HG02759 (cell line): Measurements from ENCODE around the gene MCOLN1.
"Not testable (repeated sequence)": the region's sequence is repeated elsewhere in the genome, so short reads cannot be mapped to it uniquely, and the experiment has no call there.

Source experiments
- ATAC-seq: cut with Tn5 transposase; IDR thresholded peaks from one replicate; pipeline ENCODE4 v1.9.1; 2021; ENCODE audit warnings: mild to moderate bottlenecking, moderate library complexity; ENCODE audit not compliant: unreplicated experiment

MCOLN1 gene

DNA sequence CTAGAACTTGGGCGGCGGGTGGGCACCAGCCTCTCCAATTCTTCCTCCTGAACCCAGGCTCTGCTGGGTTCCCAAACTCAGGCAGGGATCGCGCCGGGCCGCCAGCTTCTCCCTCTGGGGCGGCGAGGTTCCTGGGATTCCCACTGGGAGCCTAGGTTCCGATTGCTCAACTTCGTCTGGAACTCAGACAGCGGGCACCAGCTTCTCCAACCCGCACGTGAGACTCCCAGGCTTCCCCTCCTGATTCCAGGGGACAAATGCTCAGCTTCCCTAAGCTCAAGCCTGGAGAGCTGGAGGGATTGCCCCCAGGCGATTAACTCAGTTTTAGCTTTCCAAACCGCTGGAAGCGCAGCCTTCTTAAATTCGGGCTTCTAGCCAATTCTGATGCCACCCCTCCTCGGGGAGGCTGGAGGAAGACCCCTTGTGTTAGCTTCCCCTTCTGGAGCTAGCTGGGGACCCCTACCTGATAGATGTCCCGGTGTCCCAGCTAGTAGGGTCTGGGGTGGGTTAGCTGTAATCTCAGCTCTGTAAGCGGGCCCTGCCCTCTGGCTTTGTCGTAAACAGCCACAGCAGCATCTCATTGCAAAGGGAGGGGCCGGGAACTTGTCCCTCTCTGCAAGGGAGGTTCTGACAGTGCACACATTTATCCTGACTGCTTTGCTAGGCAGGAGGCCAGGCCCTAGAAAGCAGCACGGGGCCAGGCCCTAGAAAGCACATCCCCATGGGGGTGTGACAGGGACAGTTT is 671 bp downstream of the MCOLN1 start:
- peak; percentile 4 for ATAC-seq

DNA sequence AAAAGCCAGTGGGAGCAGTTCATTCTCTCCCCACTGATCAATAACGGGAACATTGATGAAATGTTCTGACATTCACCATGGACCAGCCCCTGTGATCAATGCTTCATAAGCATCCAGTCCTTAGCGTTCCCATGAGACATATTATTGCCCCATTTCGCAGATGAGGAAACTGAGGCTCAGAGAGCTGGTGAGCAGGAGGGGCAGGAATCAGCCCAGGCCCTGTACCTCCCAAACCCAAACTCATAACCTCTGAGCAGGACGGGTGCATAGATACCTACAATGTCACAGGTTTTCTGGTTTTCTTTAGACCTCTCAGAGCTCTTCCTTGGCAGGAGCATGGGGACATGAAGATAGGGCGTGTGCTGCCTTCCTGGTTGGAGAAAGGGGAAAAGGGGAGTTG is 2.1 kb downstream of the MCOLN1 start:
- ATAC-seq: no peak

DNA sequence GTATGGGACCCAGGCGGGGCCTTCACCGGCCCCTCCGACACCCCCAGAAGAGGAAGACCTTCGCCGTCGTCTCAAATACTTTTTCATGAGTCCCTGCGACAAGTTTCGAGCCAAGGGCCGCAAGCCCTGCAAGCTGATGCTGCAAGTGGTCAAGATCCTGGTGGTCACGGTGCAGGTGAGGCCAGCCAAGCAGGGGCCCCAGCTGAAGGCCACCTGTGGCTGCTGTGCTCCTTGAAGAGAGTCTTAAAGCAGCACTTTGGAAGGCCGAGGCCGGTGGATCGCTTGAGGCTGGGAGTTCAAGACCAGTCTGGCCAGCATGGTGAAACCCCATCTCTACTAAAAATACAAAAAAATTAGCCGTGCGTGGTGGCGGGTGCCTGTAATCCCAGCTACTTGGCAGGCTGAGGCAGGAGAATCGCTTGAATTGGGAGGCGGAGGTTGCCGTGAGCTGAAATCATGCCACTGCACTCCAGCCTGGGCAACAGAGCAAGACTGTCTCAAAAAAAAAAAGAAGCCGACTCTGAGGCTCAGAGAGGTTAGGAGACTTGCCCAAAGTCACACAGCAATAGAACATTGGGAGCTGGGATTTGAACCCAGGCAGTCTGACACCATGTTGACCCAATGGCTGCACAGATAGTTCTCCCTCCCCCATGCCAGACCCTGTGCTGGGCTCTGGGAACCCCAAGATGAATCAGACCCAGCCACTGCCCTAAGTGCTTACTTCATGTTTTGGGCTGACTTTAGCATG is 2.7 kb downstream of the MCOLN1 start:
- no peak for ATAC-seq

DNA sequence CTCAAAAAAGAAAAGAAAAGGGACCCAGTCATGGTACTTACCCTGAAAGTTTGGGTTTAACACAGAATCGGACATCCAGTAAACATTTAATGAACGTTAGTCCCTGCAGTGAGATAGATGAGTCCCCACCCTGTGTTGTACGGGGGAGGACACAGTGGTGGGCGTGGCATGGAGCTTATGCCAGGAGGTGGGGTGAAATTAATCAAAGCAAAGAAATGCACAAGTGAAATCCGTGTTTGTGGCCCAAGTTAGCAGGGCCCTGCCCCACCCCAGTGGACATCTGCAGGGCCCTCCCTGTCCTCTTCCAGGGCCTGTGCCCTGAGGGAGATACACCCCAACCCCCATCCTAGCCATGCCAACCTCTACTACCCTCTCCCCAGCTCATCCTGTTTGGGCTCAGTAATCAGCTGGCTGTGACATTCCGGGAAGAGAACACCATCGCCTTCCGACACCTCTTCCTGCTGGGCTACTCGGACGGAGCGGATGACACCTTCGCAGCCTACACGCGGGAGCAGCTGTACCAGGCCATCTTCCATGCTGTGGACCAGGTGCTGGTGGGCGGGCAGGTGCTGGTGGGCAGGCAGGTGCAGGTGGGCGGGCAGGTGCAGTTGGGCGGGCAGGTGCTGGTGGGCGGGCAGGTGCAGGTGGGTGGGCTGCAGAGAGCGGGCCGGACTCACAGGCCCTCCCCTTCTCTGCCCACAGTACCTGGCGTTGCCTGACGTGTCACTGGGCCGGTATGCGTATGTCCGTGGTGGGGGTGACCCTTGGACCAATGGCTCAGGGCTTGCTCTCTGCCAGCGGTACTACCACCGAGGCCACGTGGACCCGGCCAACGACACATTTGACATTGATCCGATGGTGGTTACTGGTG is 3.9 kb downstream of the MCOLN1 start:
- no peak for ATAC-seq

DNA sequence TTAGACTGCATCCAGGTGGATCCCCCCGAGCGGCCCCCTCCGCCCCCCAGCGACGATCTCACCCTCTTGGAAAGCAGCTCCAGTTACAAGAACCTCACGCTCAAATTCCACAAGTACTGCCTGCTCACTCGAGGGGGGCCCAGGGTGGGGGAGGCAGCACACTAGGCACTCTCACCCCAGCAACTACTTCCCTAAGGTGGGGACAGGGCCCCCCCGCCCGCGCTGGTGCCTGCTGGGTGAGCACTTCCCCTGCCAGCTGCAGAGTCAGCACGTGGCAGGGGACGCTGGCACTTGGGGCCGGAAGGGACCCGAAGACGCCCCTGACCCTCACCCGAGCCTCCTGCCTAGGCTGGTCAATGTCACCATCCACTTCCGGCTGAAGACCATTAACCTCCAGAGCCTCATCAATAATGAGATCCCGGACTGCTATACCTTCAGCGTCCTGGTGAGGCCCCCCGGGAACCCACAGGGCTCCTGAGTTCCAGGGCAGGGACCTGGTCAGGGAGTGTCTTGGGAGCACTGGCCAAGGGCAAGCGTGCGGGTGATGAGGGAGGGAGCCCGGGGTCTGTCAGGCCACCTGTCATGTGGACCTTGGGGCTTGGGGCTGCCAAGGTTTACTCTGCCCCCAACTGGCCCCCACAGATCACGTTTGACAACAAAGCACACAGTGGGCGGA is 5.2 kb downstream of the MCOLN1 start:
- no peak for ATAC-seq

DNA sequence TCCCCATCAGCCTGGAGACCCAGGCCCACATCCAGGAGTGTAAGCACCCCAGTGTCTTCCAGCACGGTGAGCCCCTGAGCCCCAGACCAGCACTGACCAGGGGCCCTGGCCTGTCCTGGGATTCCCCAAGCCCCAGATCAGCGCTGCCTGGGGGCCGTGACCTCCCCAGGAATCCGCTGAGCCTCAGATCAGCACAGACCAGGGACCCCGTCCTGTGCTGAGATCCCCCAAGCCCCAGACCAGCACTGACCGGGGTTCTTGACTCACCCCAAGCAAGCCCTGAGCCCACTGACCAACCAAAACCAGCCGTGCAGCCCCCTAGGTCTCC is 5.7 kb downstream of the MCOLN1 start:
- no peak for ATAC-seq

DNA sequence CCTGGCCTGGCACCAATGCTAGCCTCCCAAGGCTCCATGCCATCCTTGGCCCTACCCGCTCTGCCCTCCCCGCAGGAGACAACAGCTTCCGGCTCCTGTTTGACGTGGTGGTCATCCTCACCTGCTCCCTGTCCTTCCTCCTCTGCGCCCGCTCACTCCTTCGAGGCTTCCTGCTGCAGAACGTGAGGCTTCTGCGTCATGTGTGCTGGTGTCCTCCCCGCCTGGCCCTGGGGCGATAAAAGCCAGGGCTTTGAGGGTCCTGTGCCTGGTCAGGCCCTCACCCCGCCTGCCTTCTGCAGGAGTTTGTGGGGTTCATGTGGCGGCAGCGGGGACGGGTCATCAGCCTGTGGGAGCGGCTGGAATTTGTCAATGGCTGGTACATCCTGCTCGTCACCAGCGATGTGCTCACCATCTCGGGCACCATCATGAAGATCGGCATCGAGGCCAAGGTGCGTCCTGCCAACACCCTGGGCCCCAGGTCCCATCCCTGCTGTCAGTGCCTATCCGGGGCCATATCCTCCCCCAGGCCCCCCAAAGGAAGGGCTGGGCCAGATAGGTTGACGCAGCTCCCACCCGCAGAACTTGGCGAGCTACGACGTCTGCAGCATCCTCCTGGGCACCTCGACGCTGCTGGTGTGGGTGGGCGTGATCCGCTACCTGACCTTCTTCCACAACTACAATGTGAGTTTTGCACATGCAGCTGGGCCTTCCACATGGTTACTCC is 6.3 kb downstream of the MCOLN1 start:
- no peak for ATAC-seq

DNA sequence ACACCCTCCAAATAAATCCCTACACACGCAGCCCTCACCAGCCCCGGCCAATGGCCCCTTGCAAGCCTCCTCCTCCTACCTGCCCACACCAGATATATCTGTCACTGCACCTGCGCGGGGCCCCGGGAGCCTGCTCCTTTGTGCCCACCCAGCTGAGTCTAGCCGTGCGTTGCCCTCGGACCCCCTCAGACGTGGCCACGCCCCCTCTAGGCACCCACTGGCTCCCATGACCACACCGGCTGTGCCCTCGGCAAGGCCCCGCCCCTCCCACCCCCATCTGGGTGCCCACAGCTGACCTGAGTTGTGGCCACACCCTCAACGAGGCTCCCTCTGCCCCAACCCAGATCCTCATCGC is 6.8 kb downstream of the MCOLN1 start:
- no peak for ATAC-seq

DNA sequence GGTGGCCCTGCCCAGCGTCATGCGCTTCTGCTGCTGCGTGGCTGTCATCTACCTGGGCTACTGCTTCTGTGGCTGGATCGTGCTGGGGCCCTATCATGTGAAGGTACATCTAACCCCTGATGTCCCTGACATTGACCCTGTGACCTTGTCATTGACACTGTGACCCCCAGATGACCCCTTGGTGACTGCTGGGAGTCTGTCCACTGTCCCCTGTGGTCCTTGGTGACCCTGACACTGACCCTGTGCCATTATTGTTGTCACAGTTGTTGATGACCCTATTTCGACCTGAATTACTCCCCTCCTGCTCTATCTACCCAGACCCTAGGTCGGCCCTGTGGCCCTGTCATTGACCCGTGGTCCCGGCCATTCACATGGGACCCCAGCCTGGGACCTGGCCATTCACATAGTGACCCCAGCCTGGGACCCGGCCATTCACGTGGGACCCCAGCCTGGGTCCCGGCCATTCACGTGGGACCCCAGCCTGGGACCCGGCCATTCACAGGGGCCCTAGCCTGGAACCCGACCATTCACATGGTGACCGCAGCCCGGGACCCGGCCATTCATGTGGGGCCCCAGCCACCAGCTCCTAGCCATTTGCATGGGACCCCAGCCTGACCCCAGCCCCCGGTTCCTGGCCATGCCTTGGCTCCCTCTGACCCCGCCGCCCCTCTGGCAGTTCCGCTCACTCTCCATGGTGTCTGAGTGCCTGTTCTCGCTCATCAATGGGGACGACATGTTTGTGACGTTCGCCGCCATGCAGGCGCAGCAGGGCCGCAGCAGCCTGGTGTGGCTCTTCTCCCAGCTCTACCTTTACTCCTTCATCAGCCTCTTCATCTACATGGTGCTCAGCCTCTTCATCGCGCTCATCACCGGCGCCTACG is 7.4 kb downstream of the MCOLN1 start:
- no peak for ATAC-seq

DNA sequence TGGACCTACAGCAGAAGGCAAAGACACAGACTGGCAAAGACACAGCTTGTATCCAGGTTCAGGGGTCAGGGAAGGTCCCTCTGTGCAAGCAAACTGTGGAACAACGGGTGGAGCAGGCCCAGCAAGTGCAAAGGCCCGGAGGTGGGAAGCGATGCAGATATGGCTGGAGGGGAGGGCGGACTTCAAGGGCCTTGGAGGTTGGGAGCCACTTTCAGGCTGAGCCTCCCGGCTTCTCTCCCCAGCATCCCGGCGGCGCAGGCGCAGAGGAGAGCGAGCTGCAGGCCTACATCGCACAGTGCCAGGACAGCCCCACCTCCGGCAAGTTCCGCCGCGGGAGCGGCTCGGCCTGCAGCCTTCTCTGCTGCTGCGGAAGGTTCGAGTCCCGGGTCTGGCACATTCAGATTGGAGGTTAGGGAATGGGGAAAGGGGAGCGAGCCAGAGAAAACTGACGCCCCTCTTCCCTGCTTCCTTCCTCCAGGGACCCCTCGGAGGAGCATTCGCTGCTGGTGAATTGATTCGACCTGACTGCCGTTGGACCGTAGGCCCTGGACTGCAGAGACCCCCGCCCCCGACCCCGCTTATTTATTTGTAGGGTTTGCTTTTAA is 11.0 kb downstream of the MCOLN1 start:
- no peak for ATAC-seq

DNA sequence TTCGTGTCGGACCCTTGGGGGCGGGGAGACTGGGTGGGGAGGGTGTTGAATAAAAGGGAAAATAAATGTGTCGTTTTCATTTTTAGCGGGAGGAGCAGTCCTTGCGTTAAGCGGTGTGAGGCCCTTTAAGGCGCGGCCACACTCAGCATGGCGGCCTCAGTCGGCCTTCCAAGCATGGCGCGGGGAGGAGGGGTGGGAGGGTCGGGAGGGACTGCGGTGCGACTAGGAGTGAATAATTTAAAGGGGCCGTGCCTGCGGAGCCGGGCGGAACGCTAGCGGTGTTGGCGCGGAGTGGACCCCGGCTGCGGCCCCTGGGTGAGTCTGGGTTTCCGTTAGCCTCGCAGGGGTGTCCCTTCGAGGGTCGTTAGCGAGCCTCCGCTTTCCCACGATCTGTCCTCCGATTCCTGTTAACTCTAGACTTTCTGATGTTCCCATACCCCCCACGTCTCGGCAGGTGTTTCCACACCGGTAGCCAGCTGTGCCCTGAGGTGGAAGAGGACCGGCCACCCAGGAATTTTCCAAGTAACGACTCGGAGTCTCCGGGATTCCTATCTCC is 11.6 kb downstream of the MCOLN1 start:
- peak; percentile 44 for ATAC-seq

DNA sequence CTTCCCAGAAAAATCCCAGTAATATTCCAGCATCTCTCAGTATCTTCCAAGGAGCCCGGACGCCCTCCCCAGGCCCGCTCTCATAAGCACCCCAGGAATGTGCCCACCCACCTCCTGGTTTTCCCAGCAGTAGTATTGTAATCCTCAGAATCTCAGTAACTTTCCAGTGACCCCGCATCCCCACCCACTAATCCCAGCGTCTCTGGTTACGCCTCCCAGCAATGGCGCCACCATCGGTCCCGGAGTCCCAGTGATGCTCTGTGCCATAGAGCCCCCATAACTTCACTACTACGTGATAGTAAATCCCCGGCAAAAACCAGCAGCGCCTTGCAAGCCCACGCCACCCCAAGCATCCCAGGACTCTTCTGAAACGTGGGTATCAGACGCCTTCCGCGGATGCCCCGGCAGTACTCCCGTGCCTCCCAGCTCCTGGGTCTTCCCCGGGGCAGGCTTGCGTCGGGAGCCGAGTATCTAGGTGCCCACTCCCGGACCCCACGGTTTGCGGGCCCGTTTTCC is 12.2 kb downstream of the MCOLN1 start:
- no peak for ATAC-seq

DNA sequence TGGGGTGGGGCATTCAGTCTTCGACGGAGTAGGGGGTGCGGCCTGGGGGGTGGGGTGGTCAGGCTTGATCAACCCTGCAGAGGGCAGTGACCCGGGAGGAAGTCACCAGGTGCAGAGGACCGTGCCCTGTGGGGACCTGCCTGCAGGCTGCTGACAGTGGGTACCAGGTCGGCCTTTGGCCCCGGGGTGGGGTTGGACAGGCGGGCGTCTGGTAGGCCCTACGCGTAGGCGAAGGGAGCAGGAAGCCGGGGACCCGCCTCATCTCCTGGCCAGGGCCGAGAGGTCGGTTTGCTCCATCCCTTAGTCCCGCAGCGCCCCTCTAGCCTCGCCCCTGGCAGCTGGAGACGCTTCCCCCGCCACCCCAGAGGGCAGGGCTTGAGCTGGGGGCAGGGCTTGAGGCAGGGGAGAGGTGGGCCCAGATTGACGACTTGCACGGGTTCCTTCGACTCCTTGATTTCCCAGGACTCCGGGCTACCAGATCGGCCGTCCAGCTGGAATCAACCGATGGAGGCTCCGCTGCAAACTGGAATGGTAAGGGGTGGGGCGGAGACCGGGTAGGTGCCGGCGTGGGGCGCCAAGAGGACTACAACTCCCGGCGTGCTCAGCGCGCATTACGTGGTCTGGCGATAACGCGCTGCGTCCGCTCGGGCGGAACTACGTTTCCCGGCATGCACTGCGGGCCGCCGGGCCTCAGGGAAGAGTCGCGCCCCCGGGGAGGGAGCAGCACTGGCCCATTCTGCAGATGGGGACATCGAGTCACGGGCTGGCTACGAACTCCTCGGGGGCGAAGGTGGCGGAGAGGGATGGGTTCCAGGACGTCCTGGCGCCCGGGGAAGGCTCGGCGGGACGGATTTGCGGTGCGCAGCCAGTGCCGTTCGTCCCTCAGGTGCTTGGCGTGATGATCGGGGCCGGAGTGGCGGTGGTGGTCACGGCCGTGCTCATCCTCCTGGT is 12.9 kb downstream of the MCOLN1 start, which contains the start of gene PNPLA6:
TSS of gene PNPLA6 (plus strand) at position 671 of the 951 bp plus-strand sequence. CDS start at position 743, 72 bp downstream.
- peak; percentile 79 for ATAC-seq

DNA sequence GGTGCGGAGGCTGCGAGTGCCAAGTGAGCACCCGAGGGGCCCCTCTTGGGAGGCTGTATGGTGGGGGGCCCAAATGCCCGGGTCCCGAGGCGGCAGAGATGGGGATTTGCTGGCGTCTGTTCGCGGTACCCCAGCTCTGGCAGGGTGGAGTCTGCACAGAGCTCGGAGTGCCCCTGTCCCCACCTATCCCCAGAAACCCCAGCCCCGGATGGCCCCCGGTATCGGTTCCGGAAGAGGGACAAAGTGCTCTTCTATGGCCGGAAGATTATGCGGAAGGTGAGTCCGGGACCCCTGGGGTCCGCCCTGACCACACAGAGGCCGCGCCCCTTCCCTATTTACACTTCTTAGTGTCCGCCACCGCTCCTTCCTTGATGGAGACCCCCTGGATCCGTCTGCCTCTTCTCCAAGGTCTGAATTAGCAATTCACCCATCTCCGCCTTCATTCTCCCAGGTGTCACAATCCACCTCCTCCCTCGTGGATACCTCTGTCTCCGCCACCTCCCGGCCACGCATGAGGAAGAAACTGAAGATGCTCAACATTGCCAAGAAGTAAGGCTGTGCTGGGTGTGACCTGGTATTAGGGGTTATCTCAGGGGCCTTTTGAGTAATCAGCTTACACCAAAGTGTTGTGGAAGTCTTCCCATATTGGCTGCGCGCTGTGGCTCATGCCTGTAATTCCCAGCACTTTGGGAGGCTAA is 13.7 kb downstream of the MCOLN1 start:
- ATAC-seq: no peak

DNA sequence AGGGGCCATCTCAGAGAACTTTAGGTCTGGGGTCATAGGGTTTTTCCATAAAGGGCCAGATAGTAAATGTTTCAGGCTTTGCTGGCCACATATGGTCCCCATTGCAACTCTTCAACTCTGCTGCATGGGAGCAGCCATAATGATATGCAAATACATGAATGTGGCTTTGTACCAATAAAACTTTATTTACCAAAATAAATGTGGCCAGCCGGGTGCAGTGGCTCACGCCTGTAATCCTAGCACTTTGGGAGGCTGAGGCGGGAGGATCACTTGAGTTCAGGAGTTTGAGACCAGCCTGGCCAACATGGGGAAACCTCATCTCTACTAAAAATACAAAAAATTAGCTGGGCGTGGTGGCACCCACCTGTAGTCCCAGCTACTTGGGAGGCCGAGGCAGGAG is 16.6 kb downstream of the MCOLN1 start:
- not testable (repeated sequence) for ATAC-seq

DNA sequence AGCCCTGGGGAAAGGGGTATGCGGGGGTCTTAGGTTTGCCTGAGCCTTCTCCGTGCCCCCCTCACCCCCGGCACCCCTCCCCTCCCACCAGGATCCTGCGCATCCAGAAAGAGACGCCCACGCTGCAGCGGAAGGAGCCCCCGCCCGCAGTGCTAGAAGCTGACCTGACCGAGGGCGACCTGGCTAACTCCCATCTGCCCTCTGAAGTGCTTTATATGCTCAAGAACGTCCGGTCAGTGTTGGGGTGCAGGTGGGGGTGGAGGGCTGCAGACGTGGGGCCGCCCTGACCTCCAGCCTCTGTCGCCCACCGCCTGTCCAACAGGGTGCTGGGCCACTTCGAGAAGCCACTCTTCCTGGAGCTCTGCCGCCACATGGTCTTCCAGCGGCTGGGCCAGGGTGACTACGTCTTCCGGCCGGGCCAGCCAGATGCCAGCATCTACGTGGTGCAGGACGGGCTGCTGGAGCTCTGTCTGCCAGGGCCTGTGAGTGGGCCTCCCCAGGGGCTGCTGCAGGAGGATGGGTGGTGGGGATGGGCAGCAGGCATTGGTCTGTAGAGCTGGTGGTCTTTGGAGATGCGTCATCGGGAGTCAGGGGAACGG is 17.5 kb downstream of the MCOLN1 start:
- no peak for ATAC-seq
